DMS53 (cell line): ENCODE measurements around the gene SYNE1.
"Not testable (repeated sequence)": the region's sequence is repeated elsewhere in the genome, so short reads cannot be mapped to it uniquely, and the experiment has no call there.

Experiments used
- DNase-seq: peaks from one replicate; lab custom pipeline; 2025; lab: John Stamatoyannopoulos, UW

The SYNE1 gene

DNA sequence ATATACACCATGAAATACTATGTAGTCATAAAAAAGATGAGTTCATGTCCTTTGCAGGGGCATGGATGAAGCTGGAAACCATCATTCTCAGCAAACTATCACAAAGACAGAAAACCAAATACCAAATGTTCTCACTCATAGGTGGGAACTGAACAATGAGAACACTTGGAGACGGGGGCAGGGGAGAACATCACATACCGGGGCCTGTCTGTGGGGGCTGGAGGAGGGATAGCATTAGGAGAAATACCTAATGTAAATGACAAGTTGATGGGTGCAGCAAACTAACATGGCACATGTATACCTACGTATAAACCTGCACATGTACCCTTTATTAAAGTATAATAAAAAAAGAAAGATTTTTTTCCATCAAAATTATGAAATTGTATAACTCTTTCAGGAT, 22.4 kb downstream of the SYNE1 start:
- not testable (repeated sequence) for DNase-seq

DNA sequence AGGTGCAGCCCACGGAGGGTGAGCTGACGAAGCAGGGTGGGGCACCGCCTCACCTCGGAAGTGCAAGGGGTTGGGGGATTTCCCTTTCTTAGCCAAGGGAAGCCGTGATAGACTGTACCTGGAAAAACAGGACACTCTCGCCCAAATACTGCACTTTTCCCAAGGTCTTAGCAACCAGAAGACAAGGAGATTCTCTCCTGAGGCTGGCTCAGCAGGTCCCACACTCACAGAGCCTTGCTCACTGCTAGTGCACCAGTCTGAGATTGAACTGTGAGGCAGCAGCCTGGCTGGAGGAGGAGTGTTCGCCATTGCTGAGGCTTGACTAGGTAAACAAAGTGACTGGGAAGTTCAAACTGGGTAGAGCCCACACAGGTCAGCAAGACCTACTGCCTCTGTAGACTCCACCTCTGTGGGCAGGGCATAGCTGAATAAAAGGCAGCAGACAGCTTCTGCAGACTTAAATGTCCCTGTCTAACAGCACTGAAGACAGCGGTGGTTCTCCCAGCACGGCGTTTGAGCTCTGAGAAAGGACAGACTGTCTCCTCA, 28.0 kb downstream of the SYNE1 start:
- no peak for DNase-seq

DNA sequence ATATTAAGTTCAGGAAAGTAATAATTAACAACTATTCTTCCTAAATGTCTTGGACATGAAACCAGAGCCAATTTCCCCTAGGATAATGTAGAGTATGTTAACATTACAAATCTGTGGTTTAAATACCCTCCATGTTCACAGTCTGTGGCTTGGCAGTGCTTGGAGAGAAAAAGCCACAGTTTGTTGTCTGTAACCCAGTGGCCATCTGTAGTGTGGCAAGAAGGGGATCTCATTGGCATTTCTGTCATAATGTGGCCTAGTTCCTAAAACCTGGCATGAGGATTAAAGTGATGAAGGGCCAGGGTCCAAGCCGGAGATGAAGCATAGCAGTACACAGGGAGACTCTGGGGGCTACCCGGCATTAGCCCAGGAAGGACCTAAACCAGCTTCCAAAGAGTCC, 31.2 kb downstream of the SYNE1 start:
- DNase-seq = no peak

DNA sequence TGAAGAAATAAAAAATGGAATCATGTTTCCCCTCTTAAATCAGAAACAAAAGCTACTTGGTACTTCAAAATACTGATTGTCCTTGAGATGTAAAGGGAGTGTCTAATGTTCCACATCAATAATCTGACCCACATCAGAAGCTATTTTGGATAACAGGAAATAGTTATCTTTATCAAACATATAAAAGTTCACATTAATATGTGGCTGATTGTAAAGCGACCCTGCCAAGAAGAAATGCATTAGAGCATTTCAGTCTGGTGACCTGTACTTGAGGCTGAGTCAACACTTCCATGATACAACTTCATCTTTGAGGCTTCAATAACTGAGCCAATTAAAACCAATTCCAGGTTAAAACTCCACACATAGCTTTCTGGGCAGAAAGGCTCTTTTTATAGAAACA, 31.8 kb downstream of the SYNE1 start:
- DNase-seq = no peak

DNA sequence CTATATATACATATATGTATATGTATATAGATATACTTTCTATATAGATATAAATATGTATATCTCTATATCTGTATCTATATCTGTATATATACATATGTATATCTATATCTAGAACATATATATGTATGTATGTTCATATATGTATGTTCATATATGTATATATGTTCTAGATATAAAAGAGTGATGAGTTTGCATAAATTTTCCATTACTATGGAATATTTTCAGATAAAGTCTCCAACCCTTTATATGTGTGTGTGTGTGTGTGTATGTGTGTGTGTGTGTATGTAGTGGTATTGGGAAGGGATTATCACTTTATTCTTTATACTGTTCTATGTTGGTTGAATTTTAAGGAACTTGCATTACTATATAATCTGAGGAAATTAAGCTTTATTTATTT, 33.3 kb downstream of the SYNE1 start:
- peak; percentile 7 for DNase-seq

DNA sequence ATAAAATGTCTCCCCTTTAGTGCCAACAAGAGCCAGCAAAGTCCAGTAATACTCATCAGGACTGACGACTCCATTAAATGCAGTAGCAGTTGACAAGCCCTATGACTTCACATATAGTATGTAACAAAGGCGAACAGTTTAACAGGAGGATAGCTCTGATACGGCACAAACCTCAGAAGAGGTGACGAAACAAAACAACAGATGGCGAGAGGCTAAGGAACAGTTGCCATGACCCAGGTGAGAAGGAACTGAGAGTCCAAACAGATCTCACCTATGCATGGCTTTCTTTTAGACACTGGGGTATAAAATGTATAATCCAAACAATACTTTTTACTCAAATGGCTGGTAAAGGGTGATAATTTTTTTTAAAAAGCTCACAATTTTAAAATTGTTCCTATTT, 37.1 kb downstream of the SYNE1 start:
- DNase-seq = no peak

DNA sequence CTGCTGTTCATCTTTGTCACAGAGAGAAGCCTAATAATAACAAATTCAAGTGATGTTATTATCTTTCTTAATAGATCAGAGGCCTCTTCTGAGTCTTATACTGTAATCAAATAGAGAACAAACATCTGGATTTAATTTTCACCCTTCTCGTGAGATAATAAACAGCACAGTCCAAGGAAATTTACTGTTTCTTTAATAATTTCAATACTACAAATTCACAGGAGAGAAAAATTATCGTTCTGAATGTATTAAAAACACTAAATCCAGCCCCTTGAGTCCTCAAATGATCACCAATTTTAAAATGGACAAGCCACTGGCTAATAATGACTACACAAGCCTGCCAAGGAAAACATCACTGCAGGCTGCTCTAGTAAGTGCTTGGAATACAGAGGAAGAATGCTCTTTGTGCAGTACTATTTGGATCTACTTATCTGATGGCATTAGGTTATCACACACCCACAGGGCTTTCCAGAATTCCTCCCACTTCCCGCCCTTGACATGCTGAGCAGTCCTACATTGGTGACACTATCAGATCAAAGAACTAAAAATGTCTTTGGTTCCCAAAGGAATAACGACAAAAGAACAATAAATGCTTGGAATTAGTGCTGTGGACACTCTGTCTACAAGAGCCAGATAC, 38.1 kb downstream of the SYNE1 start:
- DNase-seq = no peak

DNA sequence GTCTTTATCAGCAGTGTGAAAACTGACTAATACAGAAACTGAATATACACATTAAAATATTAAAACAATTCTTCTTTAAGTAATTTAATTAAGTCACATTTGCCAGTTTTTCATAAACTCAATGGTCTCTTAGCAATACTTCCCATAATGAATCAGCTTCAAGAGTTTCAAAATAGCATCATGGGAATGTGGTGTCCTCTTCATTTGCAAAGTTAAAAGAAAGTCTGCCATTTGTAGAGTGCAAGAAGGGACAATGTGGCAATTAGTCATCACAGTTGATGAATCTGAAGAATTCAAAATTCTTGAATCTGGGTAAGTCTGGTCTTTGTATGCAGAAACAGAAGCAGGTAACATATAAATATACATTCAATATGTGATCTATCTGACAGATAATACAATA, 38.7 kb downstream of the SYNE1 start:
- DNase-seq = no peak

DNA sequence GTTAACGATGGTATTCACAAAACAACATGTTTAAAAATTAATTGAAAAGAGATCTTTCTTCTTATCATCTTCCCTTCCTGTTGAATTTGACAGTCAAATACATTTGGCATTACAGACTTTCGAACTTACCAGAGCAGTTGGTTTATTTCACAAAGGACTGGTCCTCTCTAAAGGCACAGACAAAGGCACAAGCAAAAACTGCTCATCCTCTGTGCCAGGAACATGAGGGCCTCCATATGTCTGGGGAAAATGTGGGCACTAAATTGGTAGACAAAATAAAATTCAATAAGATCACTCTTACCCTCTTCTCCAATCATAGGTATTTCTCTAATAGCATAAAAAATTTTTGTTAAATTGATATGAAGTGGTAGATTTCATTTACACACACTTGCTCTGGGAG, 40.4 kb downstream of the SYNE1 start:
- DNase-seq = no peak

DNA sequence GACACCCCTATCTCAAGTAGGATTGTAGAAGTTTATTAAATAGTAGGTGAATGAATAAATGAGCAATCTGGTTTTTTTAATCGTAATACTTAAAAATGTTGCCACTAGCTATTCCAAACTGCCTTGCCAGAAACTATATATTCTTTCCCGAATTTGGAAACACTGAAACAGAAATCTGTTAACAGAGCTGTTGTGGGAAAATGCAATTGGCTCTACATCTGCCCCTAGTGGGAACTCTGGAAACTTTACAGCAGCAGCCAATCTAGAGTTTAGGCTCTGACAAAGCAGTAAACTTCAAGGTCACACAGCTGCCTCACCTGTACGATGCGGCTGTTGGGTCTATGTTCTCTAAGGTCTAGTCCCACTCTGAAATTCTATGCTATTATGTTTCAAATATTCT, 41.7 kb downstream of the SYNE1 start:
- peak; percentile 19 for DNase-seq

DNA sequence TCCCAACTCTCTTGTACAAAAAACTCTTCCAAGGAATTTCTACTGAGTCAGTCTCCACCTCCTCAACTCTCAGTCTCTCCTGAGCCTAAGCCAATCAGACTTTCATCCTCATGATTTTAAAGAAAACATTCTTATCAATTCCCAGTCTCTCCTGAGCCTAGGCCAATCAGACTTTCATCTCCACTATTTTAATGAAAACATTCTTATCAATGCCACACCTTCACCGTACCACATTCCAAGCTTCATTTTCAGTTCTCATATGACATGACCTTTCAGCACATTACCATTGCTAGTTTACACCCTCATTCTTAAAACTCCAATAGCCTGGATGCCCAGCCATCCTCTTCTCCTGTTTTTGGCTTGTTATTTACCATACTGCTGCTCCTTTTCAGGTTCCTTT, 42.5 kb downstream of the SYNE1 start:
- no peak for DNase-seq

DNA sequence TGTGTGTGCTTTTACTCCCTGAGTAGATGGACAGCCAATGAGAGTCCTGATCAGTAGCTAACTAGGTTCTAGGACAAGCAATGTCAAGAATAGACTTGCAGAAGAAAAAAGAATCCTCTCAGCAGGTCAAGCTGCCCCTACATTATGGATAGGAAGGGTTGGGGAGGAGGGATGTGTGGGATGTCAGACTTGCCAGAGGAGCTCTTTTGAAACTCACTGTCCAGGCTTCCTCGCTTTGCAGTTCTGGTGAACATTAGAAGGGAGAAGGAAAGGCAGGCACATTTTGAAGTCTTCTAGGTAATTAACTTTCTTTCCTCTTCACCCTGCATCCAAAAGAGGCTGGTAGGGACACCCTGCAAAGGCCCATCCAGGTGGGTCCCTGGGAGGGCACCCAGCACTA, 48.7 kb downstream of the SYNE1 start:
- DNase-seq = no peak

DNA sequence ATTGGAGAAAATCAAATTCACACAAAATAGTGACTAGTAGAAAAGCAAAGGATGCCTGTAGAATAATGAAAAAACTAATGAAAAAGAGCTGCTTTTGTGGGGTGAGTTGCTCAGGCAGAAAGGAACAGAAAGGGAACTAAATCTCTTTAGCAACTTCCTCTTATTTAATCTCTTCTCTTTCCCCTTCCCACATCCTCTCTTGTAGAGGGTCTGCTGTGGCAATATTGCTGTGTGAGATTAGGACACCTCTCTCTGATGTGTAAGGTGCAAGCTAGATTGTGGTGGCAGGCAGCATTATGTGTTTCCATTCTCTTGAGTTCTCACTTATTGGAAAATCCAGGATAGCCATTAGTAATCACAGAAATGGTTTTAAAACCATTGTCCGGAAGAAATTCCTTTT, 49.7 kb downstream of the SYNE1 start:
- no peak for DNase-seq

DNA sequence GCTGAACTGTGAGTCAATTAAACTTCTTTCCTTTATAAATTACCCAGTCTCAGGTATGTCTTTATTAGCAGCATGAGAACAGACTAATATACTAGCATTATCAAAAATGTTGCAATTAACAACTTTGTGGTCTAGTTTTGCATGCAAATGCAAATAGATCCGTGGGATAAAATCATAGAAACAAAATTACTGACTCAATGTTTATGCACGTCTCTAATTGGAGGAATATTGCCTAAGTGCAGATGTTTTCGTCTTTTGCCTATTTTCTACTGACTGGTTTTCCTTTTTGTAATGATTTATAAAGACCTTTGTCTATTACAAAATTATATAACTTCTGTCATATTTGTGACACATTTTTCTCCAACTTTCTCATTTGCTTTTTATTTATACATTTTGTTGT, 51.9 kb downstream of the SYNE1 start:
- no peak for DNase-seq

DNA sequence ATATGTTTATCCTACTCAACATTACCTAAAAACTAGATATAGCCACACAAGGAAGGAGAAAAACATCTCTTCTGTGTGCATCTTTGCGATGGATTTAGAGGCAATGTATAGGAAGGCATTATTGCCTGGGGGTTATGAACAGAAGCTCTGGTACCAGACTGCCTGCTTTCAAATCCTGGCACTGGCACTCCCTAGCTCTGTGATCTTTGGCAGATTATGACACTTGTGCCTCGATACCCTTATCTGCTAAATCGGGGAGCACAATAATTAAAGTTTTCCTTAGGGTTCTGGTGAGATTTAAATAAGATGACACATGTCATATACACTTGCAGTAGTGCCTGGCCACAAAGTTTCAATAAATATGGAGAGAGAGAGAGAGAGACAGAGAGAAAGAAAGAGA, 53.3 kb downstream of the SYNE1 start:
- no peak for DNase-seq

DNA sequence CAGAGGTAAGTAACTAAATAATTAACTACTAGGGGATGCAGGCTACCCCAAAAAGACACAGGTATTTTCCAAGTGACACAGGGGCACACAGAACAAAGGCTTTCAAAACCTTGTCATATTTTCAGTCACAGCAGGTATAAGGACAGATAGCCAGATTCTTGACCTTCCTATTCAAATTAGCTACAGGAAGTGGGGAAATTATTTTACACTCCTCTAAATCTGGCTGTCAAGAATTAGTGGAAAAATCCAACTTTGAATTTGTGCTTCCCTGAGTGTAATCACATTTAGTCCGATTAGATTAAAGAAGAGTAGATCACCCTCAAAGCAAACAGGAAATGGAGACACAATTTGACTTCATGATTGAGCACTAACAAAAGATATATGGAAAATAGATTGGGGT, 60.6 kb downstream of the SYNE1 start:
- no peak for DNase-seq

DNA sequence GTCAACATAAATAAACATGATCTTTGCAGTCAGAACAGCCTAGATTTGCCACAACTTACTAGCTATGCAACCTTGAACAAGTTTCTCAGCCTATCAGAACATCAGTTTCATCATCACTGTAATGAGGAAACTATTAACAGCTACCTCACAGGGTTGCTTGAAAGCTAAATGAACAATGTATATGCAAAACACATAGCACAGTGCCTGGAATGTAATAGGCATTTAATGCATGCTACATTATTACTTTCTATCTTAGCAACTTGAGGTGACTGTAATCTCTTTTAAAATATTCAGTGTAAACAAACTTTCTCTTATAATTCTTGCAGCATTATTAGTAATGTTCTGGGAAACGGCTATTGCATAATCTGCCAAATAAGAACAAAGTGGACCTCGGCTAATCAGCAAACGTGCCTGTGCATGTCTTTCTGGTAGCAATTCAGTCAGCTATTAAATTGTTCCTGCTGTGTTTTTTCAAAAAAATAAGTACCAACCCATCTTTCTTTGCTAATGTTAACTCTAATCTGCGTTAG, 61.5 kb downstream of the SYNE1 start:
- no peak for DNase-seq

DNA sequence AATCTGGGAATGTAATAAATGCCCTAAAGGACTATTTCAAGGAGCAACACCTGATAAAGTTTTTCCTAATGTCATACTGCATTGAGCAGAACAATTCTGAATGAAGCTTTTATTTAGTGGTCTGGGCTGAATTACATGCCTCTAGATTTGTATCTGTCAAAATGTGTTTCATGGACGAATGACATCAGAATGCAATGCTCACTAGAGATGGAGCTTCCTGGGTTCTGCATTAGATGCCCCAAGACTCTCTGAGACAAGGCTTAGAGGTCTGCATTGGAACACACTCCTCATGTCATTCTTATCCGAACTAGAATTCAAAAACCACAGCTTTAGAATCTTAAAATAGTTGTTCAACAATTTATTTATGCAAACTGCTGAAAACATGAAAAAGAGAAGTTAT, 62.0 kb downstream of the SYNE1 start:
- DNase-seq = no peak

DNA sequence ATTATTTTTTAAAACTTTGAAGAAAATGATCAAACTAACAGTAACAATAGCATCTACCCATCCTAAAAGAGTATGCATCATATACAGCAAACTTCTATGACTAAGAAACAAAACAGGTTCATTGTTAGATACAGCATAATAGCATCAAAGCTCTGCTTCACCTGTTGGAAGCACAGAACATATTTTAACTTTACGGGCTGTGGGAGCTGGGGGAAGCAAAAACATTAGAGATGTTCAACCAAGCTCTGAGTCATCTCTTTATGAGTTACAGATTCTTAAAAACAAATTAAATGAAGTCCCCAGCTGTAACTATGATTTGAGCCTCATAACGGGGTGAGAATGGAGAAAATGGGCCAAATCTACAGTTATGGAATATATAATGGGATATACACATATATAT, 63.4 kb downstream of the SYNE1 start:
- DNase-seq = no peak

DNA sequence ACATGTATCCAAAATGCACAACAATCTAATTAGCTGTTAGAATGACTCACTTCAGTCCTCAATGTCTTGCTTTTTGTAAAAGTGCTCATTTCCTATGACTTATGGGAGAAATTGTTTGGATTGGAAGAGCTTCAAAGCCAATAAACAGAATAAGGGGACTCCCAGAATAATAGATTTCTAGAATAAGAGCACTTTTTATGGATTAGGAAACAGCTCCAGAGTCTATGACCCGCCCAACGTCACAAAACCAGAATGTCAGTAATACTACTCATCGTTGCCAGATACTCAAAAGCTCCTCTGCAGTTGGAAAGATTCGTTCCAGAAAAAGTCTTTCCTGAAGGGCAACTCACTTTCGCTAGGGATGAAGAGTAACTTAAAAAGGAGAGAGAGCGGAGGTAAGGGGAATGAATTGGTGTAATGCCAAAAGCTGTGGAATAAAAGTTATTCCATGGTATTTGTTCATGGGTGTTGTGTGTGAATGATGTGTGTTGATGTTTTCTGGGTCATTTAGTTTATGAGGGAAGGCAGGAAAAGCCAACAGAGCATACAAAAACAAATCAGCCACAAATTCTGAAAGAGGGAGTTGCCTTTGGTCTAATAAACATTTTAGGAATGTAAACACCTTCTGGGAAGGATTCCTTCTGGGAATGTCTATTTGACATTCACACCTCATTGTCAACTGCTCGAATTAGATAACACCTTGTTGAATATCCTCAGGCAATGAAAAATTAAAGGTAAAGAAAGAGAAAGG, 64.6 kb downstream of the SYNE1 start:
- no peak for DNase-seq

DNA sequence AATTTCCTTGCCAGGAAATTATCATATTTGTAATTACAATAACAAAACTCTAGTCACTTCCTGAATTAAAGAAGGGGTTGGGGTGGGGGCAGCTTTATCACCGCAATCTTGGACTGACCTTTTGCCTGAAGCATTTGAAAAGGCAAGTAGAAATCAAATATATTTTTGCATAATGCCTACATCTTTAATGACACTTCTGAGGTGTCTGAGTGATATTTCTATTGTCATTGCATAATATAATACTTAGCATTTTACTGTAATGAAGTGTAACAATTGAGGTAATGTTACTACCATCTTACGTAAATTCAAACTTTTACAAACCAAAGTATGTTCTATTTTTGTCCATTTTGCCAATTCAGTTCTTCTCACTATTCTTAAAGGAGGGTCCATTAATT, 65.2 kb downstream of the SYNE1 start:
- DNase-seq = no peak

DNA sequence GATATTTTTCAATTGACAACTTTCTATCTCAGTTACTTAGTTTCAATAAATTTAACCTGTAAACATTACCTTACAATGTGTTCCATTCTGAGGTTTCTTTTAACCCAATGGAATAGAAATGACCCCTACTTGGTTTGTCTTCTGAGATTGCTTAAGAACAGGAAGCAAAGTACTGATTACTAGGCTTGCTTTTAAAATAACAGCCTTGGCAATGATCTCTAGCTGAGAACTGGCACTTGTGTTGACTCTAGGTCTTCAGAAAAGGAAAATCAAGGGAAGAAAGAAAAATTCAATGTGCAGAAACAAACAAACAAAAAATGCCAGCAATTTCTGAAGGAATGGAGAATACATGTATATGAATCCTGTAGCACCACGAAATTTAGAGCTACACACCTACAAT, 66.1 kb downstream of the SYNE1 start:
- no peak for DNase-seq

DNA sequence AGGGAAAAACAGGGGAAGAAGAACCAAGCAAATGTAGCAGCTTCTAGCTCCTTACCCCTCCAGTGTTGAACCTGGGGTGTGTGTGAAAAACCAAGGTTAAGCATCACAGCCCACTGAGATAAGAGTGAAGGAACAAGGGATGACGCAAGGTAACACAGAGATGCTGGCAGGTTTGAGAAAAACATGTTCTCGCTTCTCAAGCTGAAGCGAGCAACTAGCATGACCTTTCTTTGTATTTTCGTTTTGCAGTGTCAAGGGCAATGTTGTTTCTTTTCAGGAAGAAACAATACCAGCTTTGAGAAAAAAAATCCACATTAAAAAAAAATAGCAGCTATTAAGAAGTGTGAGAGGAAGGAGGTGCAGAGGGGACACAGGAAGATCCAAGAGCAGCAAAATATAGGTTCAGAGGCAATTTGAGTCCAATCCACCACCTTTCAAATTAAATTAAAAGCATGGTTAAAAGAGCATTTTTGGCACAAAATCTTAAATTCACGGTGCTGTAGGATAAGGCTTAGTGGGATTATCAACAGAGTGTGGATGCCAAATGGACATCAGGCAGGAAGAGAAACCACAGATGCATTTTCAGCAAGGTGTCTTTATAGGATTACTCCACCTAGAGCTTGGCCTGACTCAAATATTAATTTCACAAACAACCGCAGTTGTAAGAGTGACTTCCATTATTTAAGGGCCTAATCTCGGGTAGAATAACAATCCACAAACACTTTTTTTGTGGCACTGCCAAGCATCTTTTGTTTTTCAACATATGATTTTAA, 70.9 kb downstream of the SYNE1 start:
- DNase-seq = no peak
